Lower leg skin (tissue), 4 donors: ENCODE data around the gene PRPF18. TPM values are rescaled to one million over a fixed set of nuclear protein-coding genes. Genes with fewer than 3 reads are reported as not detected.

Source experiments
- DNase-seq, 2 donors: peaks; one replicate each; pipeline ENCODE4 v3.0.0-alpha.2; 2019; ENCODE audit warnings: low spot score in 2 of 2
- H3K4me3 ChIP-seq: fragments of 200-600 bp; sonication (generic); 2 replicates; pipeline ENCODE4 v1.5.1; 2017; ENCODE audit warnings: mild to moderate bottlenecking, low read depth; ENCODE audit not compliant: poor library complexity, severe bottlenecking
- CTCF ChIP-seq, 3 donors: fragments of 450-650 bp; IDR thresholded peaks; one replicate each; pipeline ENCODE4 v1.5.1; 2016; ENCODE audit warnings: antibody characterized with exemption in 3 of 3, mild to moderate bottlenecking in 3 of 3, moderate library complexity in 2 of 3
- POLR2A ChIP-seq, 2 donors: fragments of 450-650 bp; IDR thresholded peaks; one replicate each; pipeline ENCODE4 v1.6.1; 2016 to 2017; ENCODE audit warnings: antibody characterized with exemption in 2 of 2, mild to moderate bottlenecking in 1 of 2, moderate library complexity in 1 of 2
- WGBS, 2 donors: methylation state at CpG; one replicate each; pipeline ENCODE4 v1.1.5; 2018; 5-methylcytosine and 5-hydroxymethylcytosine counted together
- intact Hi-C: fragments of 100-400 bp; cut with DNase I; formaldehyde crosslinking; loops from one replicate; pipeline ENCODE4 v1.15.0; 2023; ENCODE audit warnings: low total_unique reads
- total RNA-seq, 4 donors: library from RNA; depleted of rRNA; stranded (reverse); fragments of >200 nt; gene quantifications; one replicate each; pipeline ENCODE4 v1.1.0, GENCODE V29; 2016

Gene PRPF18
- total RNA-seq, 4 donors from 2014 or later = 24.4 to 31.7 (median 29.6) TPM

GRCh38 chr10:13673156-13673555 is 86.4 kb downstream of the PRPF18 start:
- 76 to 77% methylated on average over 8 of the region's 8 CpGs for WGBS, 2 donors
- TF ChIP-seq CTCF (IDR thresholded peaks at IDR 0.05) (no peak), POLR2A (IDR thresholded peaks at IDR 0.05) (no peak)
- no peak overlapping the region for H3K4me3 ChIP-seq
- intact Hi-C loops = no loop called here
- no peak for DNase-seq

GRCh38 chr10:13674645-13675588 is 88.2 kb downstream of the PRPF18 start:
- no peak overlapping the region for H3K4me3 ChIP-seq
- DNase-seq = no peak
- TF ChIP-seq CTCF (IDR thresholded peaks at IDR 0.05) (no peak), POLR2A (IDR thresholded peaks at IDR 0.05) (no peak)
- WGBS, 2 donors = 88 to 90% methylated on average over 20 of the region's 20 CpGs
- intact Hi-C loops = no loop called here

- TF ChIP-seq CTCF (IDR thresholded peaks at IDR 0.05) (no peak), POLR2A (IDR thresholded peaks at IDR 0.05) (no peak)
- no peak overlapping the region for H3K4me3 ChIP-seq
- DNase-seq = no peak
- intact Hi-C loops = no loop called here
- WGBS, 2 donors = 88 to 93% methylated on average over 13 of the region's 13 CpGs
Measured at GRCh38 chr10:13678101-13678843, 91.5 kb downstream of the PRPF18 start.

Other genes starting within 250 kb of the PRPF18 start
- gene SEPHS1, start 238.7 kb upstream of the PRPF18 start, total RNA-seq = 10 to 100 TPM; 14.4 to 35.0 (median 17.4) TPM
- 1 to 10 TPM; 3.7 to 8.1 (median 5.8) TPM for gene BEND7, start 58.0 kb upstream of the PRPF18 start, total RNA-seq